NT2/D1 (cell line): ENCODE data around the gene TBCK.

Experiments
- YY1 ChIP-seq: IDR thresholded peaks from 2 replicates; pipeline ENCODE4 v1.6.1; 2011; ENCODE audit not compliant: insufficient read length, insufficient read depth
- ZNF274 ChIP-seq: IDR thresholded peaks from 2 replicates; pipeline ENCODE4 v1.6.1; 2011; ENCODE audit warnings: mild to moderate bottlenecking, low read depth, low read length

DNA sequence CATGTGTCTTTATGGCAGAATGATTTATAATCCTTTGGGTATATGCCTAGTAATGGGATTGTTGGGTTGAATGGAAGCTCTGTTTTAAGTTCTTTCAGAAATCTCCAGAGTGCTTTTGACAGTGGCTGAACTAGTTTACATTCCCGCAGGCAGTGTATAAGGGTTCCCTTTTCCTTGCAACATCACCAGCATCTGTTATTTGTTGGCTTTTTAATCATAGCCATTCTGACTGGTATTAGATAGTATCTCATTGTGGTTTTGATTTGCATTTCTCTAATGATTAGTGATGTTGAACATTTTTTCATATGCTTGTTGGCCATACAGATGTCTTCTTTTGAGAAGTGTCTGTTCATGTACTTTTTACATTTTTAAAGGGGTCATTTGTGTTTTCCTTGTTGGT lies 129.8 kb downstream of the TBCK start:
- TF ChIP-seq YY1 (no peak), ZNF274 (no peak)
